H1 (cell line): ENCODE data around the gene DIAPH2. TPM values are rescaled to one million over a fixed set of nuclear protein-coding genes. Genes with fewer than 3 reads are reported as not detected.

Source experiments
- CTCF ChIA-PET: fragments of 300-600 bp; sonication (Branson Sonifier 250); formaldehyde crosslinking; loops from one replicate; lab custom pipeline; 2021; ENCODE audit not compliant: partially characterized antibody; lab: Charles Lee
- POLR2A ChIA-PET: fragments of 300-600 bp; sonication (Branson Sonifier 250); formaldehyde crosslinking; loops from one replicate; lab custom pipeline; 2021; ENCODE audit warnings: inconsistent platforms; ENCODE audit not compliant: partially characterized antibody; lab: Charles Lee
- DNase-seq, 2 experiments: peaks; one replicate each; pipeline versions ENCODE4 v3.0.0 to v3.0.0-alpha.2; 2010 to 2022; ENCODE audit warnings: low spot score in 2 of 2, low read depth in 1 of 2, mixed read lengths in 1 of 2
- FAIRE-seq: peaks from 2 replicates; lab custom pipeline; 2011; peaks lifted over from hg19 to GRCh38; lab: Jason Lieb, UNC
- H2AFZ ChIP-seq: 2 replicates; pipeline ENCODE4 v1.8.1; 2012; ENCODE audit warnings: low read length, inconsistent platforms
- H2AK5ac ChIP-seq: 2 replicates; pipeline ENCODE4 v1.6.1; 2013; ENCODE audit warnings: low read depth, low read length
- H2BK120ac ChIP-seq: replicated peaks from 2 replicates; pipeline ENCODE3; 2013; ENCODE audit warnings: low read depth, low read length, inconsistent platforms
- H2BK12ac ChIP-seq: 2 replicates; pipeline ENCODE4 v1.6.1; 2013; ENCODE audit warnings: low read depth, low read length
- H2BK15ac ChIP-seq: 2 replicates; pipeline ENCODE4 v1.6.1; 2013; ENCODE audit warnings: low read length
- H2BK20ac ChIP-seq: 2 replicates; pipeline ENCODE4 v1.6.1; 2013; ENCODE audit warnings: low read length
- H2BK5ac ChIP-seq: 2 replicates; pipeline ENCODE4 v1.6.1; 2013; ENCODE audit warnings: low read depth, low read length
- H3K14ac ChIP-seq: 2 replicates; pipeline ENCODE4 v1.6.1; 2013; ENCODE audit warnings: inconsistent platforms; ENCODE audit not compliant: insufficient read length
- H3K18ac ChIP-seq: 2 replicates; pipeline ENCODE4 v1.6.1; 2013; ENCODE audit warnings: low read length; ENCODE audit errors: extremely low read depth
- H3K23ac ChIP-seq: 2 replicates; pipeline ENCODE4 v1.6.1; 2013; ENCODE audit warnings: inconsistent platforms; ENCODE audit not compliant: insufficient read length
- H3K23me2 ChIP-seq: 2 replicates; pipeline ENCODE4 v1.6.1; 2013; ENCODE audit warnings: low read depth, low read length
- H3K27ac ChIP-seq: 2 replicates; pipeline ENCODE4 v1.6.1; 2011; ENCODE audit warnings: low read depth, low read length, inconsistent platforms
- H3K27me3 ChIP-seq, 4 experiments: replicated peaks in 1 of 4; 1 replicate in 1 of 4; 2 replicates in 3 of 4; pipeline versions ENCODE4 v1.6.1 to v1.8.1; 2011 to 2013; ENCODE audit warnings: low read length in 3 of 4, mild to moderate bottlenecking in 3 of 4, inconsistent platforms in 2 of 4, mixed read lengths in 2 of 4, moderate library complexity in 1 of 4; ENCODE audit not compliant: control insufficient read depth in 3 of 4, insufficient read depth in 3 of 4; ENCODE audit errors: extremely low read depth in 1 of 4
- H3K36me3 ChIP-seq, 4 experiments: 2 replicates each; pipeline versions ENCODE4 v1.6.1 to v1.8.1; 2011 to 2013; ENCODE audit warnings: mild to moderate bottlenecking in 4 of 4, low read length in 3 of 4, moderate library complexity in 2 of 4, control low read depth in 1 of 4, inconsistent platforms in 1 of 4; ENCODE audit not compliant: insufficient read depth in 4 of 4, control insufficient read depth in 2 of 4
- H3K4ac ChIP-seq: replicated peaks from 2 replicates; pipeline ENCODE3; 2013; ENCODE audit warnings: low read length, low read depth, mixed read lengths, inconsistent platforms; ENCODE audit not compliant: insufficient read length
- H3K4me1 ChIP-seq, 4 experiments: replicated peaks in 1 of 4; 1 replicate in 1 of 4; 2 replicates in 3 of 4; pipeline versions ENCODE4 v1.6.1 to v1.8.1; 2011 to 2013; ENCODE audit warnings: low read length in 3 of 4, inconsistent platforms in 2 of 4, mixed read lengths in 1 of 4; ENCODE audit not compliant: insufficient read depth in 4 of 4, control insufficient read depth in 3 of 4
- H3K4me2 ChIP-seq, 2 experiments: 2 replicates each; pipeline versions ENCODE4 v1.6.1 to v1.8.1; 2011 to 2013; ENCODE audit warnings: low read depth in 2 of 2, low read length in 2 of 2, control low read depth in 1 of 2, inconsistent platforms in 1 of 2, mild to moderate bottlenecking in 1 of 2; ENCODE audit not compliant: insufficient read depth in 1 of 2
- H3K4me3 ChIP-seq, 4 experiments: fragments of 200-600, 300-600 bp in 1 of 4; sonication (generic), shearing (Covaris generic), sonication (Bioruptor Twin) in 1 of 4; 2 replicates each; pipeline versions ENCODE4 v1.5.1 to v1.8.1; 2011 to 2016; ENCODE audit warnings: low read length in 4 of 4, low read depth in 3 of 4, control low read depth in 2 of 4, inconsistent platforms in 2 of 4, mild to moderate bottlenecking in 2 of 4, mixed read lengths in 1 of 4, moderate library complexity in 1 of 4; ENCODE audit not compliant: insufficient read depth in 2 of 4; ENCODE audit errors: extremely low read depth in 1 of 4
- H3K56ac ChIP-seq: replicated peaks from 2 replicates; pipeline ENCODE3; 2013; ENCODE audit warnings: low read depth, mild to moderate bottlenecking, mixed read lengths, low read length, inconsistent platforms; ENCODE audit not compliant: insufficient read length
- H3K79me1 ChIP-seq: 2 replicates; pipeline ENCODE4 v1.6.1; 2013; ENCODE audit warnings: low read depth, low read length, control low read depth
- H3K79me2 ChIP-seq, 2 experiments: 2 replicates each; pipeline versions ENCODE4 v1.6.1 to v1.8.1; 2012 to 2013; ENCODE audit warnings: low read length in 2 of 2, mild to moderate bottlenecking in 2 of 2, inconsistent platforms in 1 of 2; ENCODE audit not compliant: insufficient read depth in 2 of 2, control insufficient read depth in 1 of 2
- H3K9ac ChIP-seq, 4 experiments: replicated peaks in 1 of 4; 1 replicate in 1 of 4; 2 replicates in 3 of 4; pipeline versions ENCODE4 v1.6.1 to v1.8.1; 2011 to 2013; ENCODE audit warnings: low read depth in 3 of 4, low read length in 3 of 4, control low read depth in 2 of 4, mild to moderate bottlenecking in 2 of 4, moderate library complexity in 2 of 4, inconsistent platforms in 1 of 4; ENCODE audit errors: extremely low read depth in 1 of 4
- H3K9me3 ChIP-seq, 2 experiments: 2 replicates each; pipeline versions ENCODE4 v1.6.1 to v1.8.1; 2012 to 2013; ENCODE audit warnings: mild to moderate bottlenecking in 2 of 2, moderate library complexity in 2 of 2, control low read depth in 1 of 2, inconsistent platforms in 1 of 2, low read depth in 1 of 2, low read length in 1 of 2, mixed read lengths in 1 of 2; ENCODE audit not compliant: insufficient read depth in 2 of 2
- H4K20me1 ChIP-seq, 2 experiments: replicated peaks in 1 of 2; 2 replicates each; pipeline versions ENCODE3 to v1.8.1; 2011 to 2013; ENCODE audit warnings: inconsistent platforms in 2 of 2, low read length in 2 of 2, mild to moderate bottlenecking in 1 of 2; ENCODE audit not compliant: insufficient read depth in 2 of 2, control insufficient read depth in 1 of 2
- H4K5ac ChIP-seq: 2 replicates; pipeline ENCODE4 v1.6.1; 2013; ENCODE audit warnings: low read length, low read depth, mixed read lengths, inconsistent platforms; ENCODE audit not compliant: insufficient read length
- H4K8ac ChIP-seq: 2 replicates; pipeline ENCODE4 v1.8.0; 2013; ENCODE audit warnings: mild to moderate bottlenecking, moderate library complexity, low read length, inconsistent platforms; ENCODE audit not compliant: insufficient read depth; ENCODE audit errors: extremely low read depth
- H4K91ac ChIP-seq: replicated peaks from 2 replicates; pipeline ENCODE3; 2013; ENCODE audit warnings: low read length, mixed read lengths, inconsistent platforms; ENCODE audit not compliant: insufficient read length
- NRF1 ChIP-seq: IDR thresholded peaks from 2 replicates; pipeline ENCODE4 v1.6.1; 2011; ENCODE audit warnings: mild to moderate bottlenecking, low read depth, low read length, improper control_type of control experiment
- RXRA ChIP-seq: IDR thresholded peaks from 2 replicates; pipeline ENCODE4 v1.6.1; 2011; ENCODE audit warnings: low read depth, mild to moderate bottlenecking, low read length, moderate library complexity; ENCODE audit not compliant: insufficient read depth
- SP4 ChIP-seq: IDR thresholded peaks from 2 replicates; pipeline ENCODE4 v1.6.1; 2012; ENCODE audit warnings: low read length, inconsistent platforms
- TAF7 ChIP-seq: optimal IDR thresholded peaks from 2 replicates; pipeline ENCODE3; 2011; ENCODE audit warnings: low read depth, mild to moderate bottlenecking, inconsistent platforms, low read length, moderate library complexity, borderline replicate concordance
- WGBS, 2 experiments: shearing (Covaris generic) in 1 of 2; methylation state at CpG; one replicate each; pipeline versions ENCODE4 v1.1.6 to v1.1.7; 2013 to 2015; ENCODE audit warnings: low lambda C conversion rate in 2 of 2, mixed read lengths in 2 of 2, inconsistent platforms in 1 of 2, low coverage in 1 of 2, missing lambda C conversion rate in 1 of 2; ENCODE audit not compliant: insufficient replicate concordance in 2 of 2, insufficient coverage in 1 of 2, insufficient read length in 1 of 2; ENCODE audit errors: extremely low coverage in 1 of 2, missing lambda C conversion rate in 1 of 2; 5-methylcytosine and 5-hydroxymethylcytosine counted together
- polyA plus RNA-seq, 7 experiments: library from polyadenylated mRNA; depleted of rRNA in 3 of 7; stranded (reverse) in 5 of 7; unstranded in 2 of 7; fragments of >200 nt in 5 of 7; fragments of 200-250 nt in 2 of 7; gene quantifications; 1 replicate in 5 of 7; 2 replicates in 1 of 7; 4 replicates in 1 of 7; pipeline versions ENCODE4 v1.2.1 to v1.2.3, GENCODE V29; 2011 to 2013; ENCODE audit warnings: missing spikeins in 2 of 7, mixed read lengths in 2 of 7
- total RNA-seq: library from RNA; stranded (reverse); fragmentation: NEBNext Ultra II Directional; extraction: Animal tissue kit (Norgen Biotek cat#: 25700); gene quantifications from 2 replicates; pipeline ENCODE4 v1.2.1, GENCODE V29; 2021
- TF ChIP-seq, protein P1 (sequence below): IDR thresholded peaks from 2 replicates; pipeline ENCODE4 v1.6.1; 2012; ENCODE audit warnings: low read length, inconsistent platforms

Gene DIAPH2
- total and polyA plus RNA-seq, 2 of the 8 experiments (the other 6 are each of a cell fraction or from before 2014, with no cell fraction given), result 4.4 to 24.3 TPM

DNA sequence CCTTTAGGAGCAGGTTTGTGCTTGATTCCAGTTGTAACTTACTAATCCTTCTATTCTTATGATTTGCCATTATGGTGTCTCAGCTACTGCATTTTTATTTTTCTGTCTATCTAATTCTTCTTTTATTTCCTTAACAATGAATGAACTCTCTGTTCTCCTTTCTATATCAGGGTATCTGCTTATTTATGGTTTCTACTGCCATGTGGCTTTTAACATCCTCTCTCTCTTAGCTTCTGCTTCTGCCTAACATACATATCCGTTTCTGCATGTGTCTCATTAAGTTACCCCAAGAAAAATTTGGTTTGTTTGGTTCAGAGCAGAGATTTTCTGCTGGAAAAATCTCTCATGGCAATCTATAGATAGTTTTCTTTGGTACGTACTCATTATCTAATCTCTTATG is 813.5 kb downstream of the DIAPH2 start:
- ChIA-PET POLR2A (no interaction called here), CTCF (no interaction called here)
- Histone ChIP-seq H3K23ac (no peak overlapping the region), H3K18ac (no peak overlapping the region), H3K23me2 (no peaks in the 10 kb centered on the region), H3K79me1 (no peaks in the 10 kb centered on the region), H2BK120ac (no peak overlapping the region), H2AK5ac (no peak overlapping the region), H4K8ac (no peak overlapping the region), H3K9ac (no peak overlapping the region), H3K36me3 (no peaks in the 10 kb centered on the region), H2BK20ac (no peak overlapping the region), H3K27me3 (no peaks in the 10 kb centered on the region), H3K4ac (no peak overlapping the region), H2BK5ac (no peak overlapping the region), H3K14ac (no peak overlapping the region), H3K27ac (no peak overlapping the region), H2BK15ac (no peak overlapping the region), H3K4me2 (no peak overlapping the region), H2AFZ (no peak overlapping the region), H3K79me2 (no peaks in the 10 kb centered on the region), H2BK12ac (no peak overlapping the region), H3K4me1 (peaks cover 0 to 4% (median 0%) of the 10 kb centered on the region in 4 experiments; a peak in 1 of 7 replicates), H3K4me3 (no peak overlapping the region), H4K20me1 (no peaks in the 10 kb centered on the region), H3K56ac (no peak overlapping the region), H3K9me3 (no peaks in the 10 kb centered on the region), H4K91ac (no peak overlapping the region), H4K5ac (no peak overlapping the region)
- TF ChIP-seq RXRA (no peak), SP4 (no peak), TAF7 (no peak), NRF1 (no peak)
- TF ChIP-seq, protein P1, sequence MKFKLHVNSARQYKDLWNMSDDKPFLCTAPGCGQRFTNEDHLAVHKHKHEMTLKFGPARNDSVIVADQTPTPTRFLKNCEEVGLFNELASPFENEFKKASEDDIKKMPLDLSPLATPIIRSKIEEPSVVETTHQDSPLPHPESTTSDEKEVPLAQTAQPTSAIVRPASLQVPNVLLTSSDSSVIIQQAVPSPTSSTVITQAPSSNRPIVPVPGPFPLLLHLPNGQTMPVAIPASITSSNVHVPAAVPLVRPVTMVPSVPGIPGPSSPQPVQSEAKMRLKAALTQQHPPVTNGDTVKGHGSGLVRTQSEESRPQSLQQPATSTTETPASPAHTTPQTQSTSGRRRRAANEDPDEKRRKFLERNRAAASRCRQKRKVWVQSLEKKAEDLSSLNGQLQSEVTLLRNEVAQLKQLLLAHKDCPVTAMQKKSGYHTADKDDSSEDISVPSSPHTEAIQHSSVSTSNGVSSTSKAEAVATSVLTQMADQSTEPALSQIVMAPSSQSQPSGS, result no peak
- 95% methylated on average over 2 of the region's 2 CpGs; no CpG with 5 or more reads in 1 of the 2 experiments for WGBS, 2 experiments
- FAIRE-seq (no peak), DNase-seq (no peak)
